HG02973 (cell line): ENCODE data around the gene OAS1.

Experiments used
- ATAC-seq: cut with Tn5 transposase; IDR thresholded peaks from one replicate; pipeline ENCODE4 v1.9.1; 2021; ENCODE audit warnings: moderate library complexity; ENCODE audit not compliant: unreplicated experiment

Gene OAS1

GRCh38 chr12:112964067-112964670 lies 57.4 kb downstream of the OAS1 start:
- no peak for ATAC-seq

GRCh38 chr12:112964915-112965314 lies 58.2 kb downstream of the OAS1 start:
- no peak for ATAC-seq

- ATAC-seq = no peak
These were observed 58.9 kb downstream of the OAS1 start for GRCh38 chr12:112965643-112966042.

GRCh38 chr12:112967306-112967705 lies 60.5 kb downstream of the OAS1 start:
- no peak for ATAC-seq

GRCh38 chr12:112967858-112968257 lies 61.1 kb downstream of the OAS1 start:
- no peak for ATAC-seq
